ENCODE data around the gene MBOAT1.

Gene MBOAT1

DNA sequence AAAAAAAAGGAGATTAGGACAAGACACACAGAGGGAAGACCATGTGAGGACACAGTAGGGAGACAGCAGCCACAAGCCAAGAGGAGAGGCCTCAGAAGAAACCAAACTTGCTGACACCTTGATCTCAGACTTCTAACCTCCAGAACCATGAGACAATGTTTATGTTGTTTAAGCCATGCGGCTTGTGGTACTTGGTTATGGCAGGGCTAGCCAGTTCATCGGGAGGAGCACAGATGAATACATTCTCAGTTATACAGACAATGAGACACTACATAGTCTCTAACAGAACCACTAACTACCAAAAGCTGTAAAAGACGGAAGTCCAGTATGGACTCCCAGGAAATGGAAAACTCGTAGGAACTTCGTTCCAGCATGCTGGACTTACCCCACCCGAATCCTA, 116.8 kb downstream of the MBOAT1 start:
- DNase-seq = no peak

DNA sequence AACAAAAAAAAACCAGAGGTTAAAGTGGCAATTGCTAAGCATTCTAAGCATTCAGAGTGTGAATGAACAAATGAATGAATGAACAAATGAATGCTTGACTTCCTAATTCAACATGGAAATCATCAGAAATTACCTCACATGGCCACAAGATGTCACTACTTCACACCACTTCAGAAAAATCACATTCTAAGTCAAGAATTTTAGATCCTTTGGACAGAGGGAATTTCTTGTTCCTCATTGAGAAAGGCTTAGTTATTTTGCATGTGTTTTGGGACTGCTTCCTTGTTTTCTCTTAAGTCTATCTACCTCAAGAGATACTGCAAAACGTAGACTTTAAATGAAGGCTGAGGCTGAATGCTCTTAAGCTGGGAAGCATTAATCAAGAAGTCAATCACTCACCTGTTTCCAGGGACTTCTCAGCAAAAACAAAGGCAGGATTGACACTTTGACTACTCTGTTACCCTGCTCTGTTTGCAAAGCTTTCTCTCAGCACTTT, 120.2 kb downstream of the MBOAT1 start:
- DNase-seq = peak; percentile 70

DNA sequence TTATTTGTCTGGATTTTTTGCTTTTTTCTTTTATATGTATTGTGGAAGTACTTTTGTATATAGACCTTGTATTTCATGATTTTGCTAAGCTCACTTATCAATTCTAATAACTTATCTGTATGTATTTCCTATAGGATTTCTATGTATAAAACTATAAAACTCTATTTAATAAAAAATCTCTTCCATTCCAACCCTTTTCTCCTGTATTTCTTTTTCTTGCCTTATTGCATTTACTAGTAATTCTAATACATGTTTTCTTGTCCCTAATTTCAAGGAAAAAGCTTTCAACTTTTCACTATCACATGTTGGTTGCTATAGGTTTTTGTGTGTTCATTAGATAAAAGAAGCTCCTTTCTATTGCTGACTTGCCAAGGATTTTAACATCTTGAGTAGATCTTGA, 125.3 kb downstream of the MBOAT1 start:
- DNase-seq = no peak

DNA sequence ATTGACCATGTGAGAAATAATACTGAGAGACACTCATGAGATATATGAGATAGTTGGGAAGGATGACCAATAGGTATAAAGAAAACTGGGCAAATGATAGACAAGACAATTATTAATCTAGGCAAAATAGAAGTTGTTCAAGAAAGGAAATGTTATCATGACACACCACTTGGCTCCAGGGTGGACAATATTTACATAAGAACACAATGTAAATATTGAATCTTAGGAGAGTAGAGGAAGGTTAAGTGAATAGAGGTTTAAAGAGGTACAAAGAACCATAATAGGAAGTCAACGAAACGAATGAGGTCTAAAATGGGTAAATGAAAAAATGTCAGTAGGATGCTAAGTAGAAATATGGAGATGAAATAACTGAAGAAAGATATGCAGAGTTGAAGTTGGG, 126.5 kb downstream of the MBOAT1 start:
- DNase-seq = no peak

DNA sequence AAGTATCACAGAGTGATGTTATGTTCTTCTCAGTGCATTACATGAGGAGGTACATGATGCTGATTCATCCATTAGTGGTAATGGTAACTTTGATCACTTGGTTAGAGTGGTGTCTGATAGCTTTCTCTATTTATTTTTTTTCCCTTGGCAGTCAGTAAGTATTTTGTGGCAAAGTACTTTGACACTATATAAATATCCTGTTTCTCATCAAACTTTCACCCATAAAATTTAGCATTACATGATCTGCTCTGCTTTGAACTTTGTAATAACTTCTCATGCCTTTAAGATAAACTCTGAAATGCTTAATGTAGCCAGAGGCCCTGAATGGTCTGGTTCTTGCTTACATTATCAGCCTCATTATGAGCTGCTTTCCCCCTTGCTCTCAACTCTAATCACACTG, 127.9 kb downstream of the MBOAT1 start:
- no peak for DNase-seq

DNA sequence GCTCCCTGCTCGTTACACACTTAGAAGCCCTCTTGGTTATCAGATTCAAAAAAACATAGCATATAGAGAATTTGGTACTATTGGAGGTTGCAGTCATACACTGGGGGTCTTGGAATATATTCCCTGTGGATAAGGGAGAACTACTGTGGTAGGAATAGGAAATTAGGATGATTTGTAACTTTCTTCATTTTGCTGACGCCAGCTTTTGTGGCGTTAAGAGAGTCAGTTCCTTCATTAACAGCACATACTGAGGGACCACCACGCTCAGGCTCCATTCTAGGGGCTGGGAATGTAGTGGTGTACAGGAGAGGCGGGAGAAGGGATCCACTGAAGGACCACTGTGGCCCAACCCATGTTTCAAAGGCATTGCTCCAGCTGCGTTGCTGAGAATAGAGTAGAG, 140.3 kb downstream of the MBOAT1 start:
- no peak for DNase-seq

DNA sequence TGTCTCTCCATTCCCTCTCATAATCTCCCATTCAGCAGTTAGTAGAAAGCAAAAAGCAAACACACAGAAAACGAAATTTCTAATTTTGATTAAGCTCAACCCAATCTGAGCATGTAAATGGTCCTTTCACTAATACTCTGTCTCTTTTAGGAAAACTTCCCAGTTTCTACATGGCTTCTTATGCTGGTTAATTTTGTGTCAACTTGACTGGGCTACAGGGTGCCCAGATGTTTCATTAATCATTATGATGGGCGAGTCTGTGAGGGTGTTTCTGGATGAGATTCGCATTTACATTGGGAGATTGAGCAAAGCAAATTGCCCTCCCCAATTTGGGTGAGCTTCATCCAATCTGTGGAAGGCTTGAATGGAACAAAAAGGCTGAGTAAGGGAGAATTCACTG, 142.2 kb downstream of the MBOAT1 start:
- no peak for DNase-seq

DNA sequence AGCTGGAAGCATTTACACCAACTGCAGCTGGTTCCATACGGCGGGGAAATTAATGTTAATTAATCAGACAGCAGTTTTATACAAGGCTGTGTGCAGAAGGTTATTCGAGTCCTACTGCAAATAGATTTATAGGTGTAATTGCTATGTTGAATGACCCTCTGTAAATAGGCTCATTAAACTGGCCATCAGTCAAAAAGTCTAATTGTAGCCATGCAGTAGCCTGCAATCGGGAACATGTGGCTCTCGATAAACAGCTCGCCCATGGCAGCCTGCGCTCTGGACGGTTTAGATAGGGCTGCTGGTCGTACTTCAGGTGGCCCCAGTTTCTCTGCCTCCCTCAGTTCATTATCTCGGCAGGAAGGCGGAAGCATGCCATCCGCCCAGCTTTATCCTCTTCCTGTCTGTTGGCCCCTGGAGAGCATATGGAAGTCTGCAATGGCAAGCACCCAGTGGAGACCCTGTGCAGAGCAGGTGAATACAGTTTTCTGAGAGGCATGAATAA, 143.2 kb downstream of the MBOAT1 start:
- no peak for DNase-seq

DNA sequence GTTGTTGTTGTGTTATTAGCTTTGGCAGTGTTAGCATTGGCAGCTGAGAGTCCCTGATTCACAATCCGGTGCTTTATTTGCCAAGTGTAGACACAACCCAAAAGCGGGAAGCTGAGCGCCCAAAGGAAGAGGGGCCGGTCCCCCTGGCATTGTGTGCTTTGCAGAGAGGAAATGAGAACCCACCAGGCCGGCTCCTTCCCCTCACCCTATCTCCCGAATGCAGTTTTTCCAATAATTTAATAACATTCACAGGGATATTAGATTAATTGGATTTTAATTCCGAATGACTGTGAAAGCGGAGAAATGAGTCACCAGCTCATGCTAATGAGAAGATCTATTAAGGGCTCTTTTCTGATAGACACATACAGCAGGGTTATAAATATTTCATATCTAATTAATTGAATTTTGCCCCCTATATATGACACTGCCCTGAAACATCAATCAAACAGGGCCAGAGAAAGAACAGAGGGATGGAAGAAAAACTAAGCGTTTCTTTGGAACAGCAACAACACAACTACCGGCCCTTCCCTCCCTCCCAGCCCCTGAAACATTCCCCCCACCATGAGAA, 143.8 kb downstream of the MBOAT1 start:
- DNase-seq = no peak

DNA sequence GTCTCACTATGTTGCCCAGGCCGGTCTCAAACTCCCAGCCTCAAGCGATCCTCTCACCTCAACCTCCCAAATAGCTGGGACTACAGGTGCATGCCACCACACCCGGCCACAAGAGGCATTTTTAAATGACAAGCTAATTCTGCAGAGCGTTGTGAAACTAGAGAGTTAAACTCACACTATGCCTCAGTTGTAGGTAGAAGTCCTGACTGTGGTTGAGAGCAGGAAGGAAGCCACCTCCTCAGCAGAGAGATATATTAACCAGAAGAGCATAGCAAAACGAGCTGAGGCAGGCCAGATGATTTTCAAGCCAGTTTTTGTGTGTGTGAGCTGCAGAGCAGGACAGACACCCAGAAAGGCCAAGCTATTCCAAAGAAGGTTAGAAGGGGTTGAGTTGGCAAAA, 150.3 kb downstream of the MBOAT1 start:
- no peak for DNase-seq

DNA sequence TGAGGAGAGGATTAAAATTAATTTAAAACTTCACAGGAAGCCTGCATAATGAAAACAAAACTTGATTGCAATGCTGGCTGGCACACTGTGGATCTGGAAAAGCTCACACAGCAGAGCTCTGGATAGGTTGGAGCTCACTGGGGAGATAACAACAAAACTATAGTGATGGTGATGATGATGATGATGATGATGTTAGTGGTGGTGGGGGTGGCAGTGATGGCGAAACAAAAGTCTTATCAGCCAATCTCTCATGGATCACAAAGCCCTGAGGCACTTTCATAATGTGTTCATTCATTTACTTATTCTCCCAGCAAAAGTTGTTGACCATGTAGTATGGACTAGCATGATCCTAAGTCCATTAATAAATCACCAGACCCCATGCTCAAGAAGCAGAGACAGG, 152.0 kb downstream of the MBOAT1 start:
- no peak for DNase-seq

DNA sequence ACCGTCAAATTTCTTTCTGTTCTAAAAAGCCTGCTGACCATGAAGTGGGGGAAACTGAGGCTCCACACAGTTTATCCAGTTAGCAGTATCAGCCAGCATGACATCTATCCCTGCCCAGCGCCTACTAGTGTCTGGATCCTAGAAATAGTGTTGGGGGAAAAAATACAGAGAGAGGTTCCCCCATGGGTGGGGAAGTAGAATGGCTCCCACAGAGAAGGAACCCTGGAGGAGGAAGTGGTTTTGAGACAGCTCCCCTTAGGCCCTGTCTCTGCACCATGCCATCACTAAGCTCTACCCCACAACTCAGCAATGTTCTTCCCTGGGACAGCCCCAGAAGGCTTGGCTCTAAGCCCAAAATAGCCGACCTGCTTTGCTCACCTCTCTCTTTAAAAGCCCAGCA, 153.4 kb downstream of the MBOAT1 start:
- no peak for DNase-seq

DNA sequence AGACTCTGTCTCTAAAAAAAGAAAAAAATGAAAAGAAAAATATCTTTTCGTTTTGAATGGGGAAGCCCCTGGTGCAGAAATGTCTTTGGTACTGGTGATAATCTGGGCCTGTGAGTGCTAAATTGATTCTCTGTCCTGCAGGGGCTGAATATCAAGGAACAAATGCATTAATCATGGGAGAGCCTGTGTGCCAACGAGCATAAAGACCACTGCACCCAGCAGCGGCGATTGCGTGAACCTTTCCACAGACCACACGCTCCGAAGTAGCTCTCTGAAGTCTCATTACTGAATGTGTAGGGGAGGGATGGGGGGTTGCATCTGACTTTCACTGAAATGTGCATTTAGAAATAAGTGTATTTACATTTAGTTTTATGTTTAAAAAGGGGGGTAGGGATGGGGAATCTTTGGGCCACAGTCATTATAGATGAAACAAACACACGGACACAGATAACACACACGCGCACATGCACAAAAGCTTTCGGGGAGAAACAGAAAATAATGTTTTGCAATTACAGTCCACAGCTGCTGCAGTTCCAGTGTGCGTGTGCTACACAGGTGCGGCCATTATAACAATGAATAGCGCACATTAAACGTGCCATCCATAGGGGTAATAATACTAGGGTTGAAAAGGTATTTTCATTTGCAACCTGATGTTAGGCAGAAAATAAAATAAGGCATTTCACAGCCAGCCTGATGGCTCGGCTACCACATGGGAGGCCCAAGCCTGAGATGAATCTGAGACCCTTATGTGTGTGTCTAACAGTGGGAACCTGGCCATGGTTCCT, 154.0 kb downstream of the MBOAT1 start:
- DNase-seq = no peak

DNA sequence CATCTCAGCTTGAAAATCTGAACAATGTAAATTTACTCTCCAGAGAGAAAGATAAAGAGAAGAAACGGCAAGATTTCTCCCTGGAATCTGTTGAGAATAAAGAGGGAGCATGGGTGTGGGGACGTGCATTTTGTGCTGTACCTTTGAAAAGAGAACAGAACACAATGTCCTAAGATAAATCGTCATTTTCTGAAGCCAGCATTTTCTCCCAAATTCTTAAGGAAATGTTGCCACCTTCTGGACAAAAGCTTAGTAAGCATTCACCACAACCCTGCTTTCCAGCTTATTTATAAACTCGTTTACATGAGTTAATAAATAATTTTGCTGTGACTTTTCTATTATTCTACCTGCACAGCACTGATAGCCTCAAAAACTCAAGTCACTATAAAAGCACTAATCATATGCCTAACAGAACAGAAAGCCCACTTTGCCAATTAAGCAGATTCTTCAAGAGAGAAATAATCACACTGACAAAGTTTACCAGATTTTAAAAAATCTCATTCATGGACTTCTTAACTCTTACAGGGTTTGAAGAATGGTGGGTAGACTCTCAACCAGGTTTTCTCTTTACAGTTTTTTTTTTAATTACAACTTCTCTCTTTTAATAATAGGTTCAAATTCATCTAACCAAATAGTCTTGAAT, 155.8 kb downstream of the MBOAT1 start:
- peak; percentile 79 for DNase-seq

DNA sequence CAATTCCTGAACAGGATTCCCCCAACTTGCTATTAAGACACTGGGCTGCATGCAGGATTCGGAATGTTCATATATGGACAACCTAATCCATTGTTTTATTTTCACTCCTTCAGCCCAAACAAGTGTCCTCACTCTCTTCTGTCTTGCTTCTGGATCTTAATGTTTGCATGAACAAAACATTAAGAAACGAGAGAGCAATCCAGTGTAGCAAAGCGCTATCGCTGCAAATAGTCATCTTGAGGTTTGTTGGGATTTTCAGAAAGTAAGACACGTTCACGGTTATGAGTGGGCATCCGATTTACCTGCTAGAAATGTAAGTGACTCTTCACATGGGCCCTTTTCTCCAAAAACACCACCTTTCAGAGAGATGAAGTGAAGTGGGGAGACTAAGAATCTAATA, 156.4 kb downstream of the MBOAT1 start:
- DNase-seq = no peak

Measured in NCI-H2029 (cell line).